MG63 (cell line): ENCODE measurements around the gene ACSS2. TPM values are rescaled to one million over a fixed set of nuclear protein-coding genes. Genes with fewer than 3 reads are reported as not detected.
A peak's percentile ranks its signal among the peaks of the same experiment; 100 is the strongest.
"Not testable (repeated sequence)": the region's sequence is repeated elsewhere in the genome, so short reads cannot be mapped to it uniquely, and the experiment has no call there.

Source experiments
- DNase-seq: peaks from one replicate; pipeline ENCODE4 v3.0.0-alpha.2; 2020
- H3K27me3 ChIP-seq: fragments of 250-450 bp; sonication (Bioruptor Pico); 2 replicates; pipeline ENCODE4 v1.5.1; 2020; ENCODE audit warnings: mild to moderate bottlenecking, moderate library complexity
- H3K36me3 ChIP-seq: fragments of 250-450 bp; sonication (Bioruptor Pico); 2 replicates; pipeline ENCODE4 v1.5.1; 2020; ENCODE audit warnings: mild to moderate bottlenecking, moderate library complexity
- H3K4me3 ChIP-seq: fragments of 250-450 bp; sonication (Bioruptor Pico); 2 replicates; pipeline ENCODE4 v1.5.1; 2020; ENCODE audit warnings: mild to moderate bottlenecking, moderate library complexity
- H3K9me3 ChIP-seq: fragments of 250-450 bp; sonication (Bioruptor Pico); 2 replicates; pipeline ENCODE4 v1.5.1; 2020; ENCODE audit warnings: mild to moderate bottlenecking, moderate library complexity
- total RNA-seq: library from RNA; depleted of rRNA; stranded (reverse); fragments of >200 nt; shearing (Covaris generic); gene quantifications from 2 replicates; pipeline ENCODE4 v1.2.3, GENCODE V29; 2014; ENCODE audit warnings: low replicate concordance

The ACSS2 gene
- total RNA-seq, 1 experiment from 2014 or later, result 24.8 TPM

GRCh38 chr20:34871320-34871926 lies 5.0 kb upstream of the ACSS2 start:
- no peak overlapping the region for H3K4me3 ChIP-seq
- no peak for DNase-seq
- peaks cover 6% of the 10 kb centered on the region; the same call in 1 of the 2 replicates for H3K27me3 ChIP-seq

GRCh38 chr20:34871966-34872621 lies 4.3 kb upstream of the ACSS2 start:
- H3K36me3 ChIP-seq, result no peaks in the 10 kb centered on the region
- no peaks in the 10 kb centered on the region for H3K9me3 ChIP-seq
- peak overlapping the region; percentile 49 for H3K4me3 ChIP-seq
- no peak for DNase-seq
- H3K27me3 ChIP-seq, result peaks cover 6% of the 10 kb centered on the region; the same call in 1 of the 2 replicates

More at GRCh38 chr20:34871320-34871926, 5.0 kb upstream of the ACSS2 start:
- Histone ChIP-seq H3K36me3 (no peaks in the 10 kb centered on the region), H3K9me3 (no peaks in the 10 kb centered on the region)

GRCh38 chr20:34872622-34873224 lies 3.7 kb upstream of the ACSS2 start, which contains the start of gene GGT7:
Gene GGT7 (minus strand): TSS chr20:34872856. CDS start chr20:34872815, 41 bp downstream.
- peak; percentile 77 for DNase-seq
- H3K4me3 ChIP-seq, result peak within 1 kb of the TSS; percentile 49
- no peaks in the 10 kb centered on the region for H3K36me3 ChIP-seq
- peaks cover 6% of the 10 kb centered on the region; the same call in 1 of the 2 replicates for H3K27me3 ChIP-seq
- H3K9me3 ChIP-seq, result no peaks in the 10 kb centered on the region

GRCh38 chr20:34873583-34874093 lies 2.8 kb upstream of the ACSS2 start:
- Histone ChIP-seq H3K4me3 (no peak overlapping the region), H3K9me3 (no peaks in the 10 kb centered on the region), H3K36me3 (no peaks in the 10 kb centered on the region), H3K27me3 (peaks cover 6% of the 10 kb centered on the region; the same call in 1 of the 2 replicates)
- DNase-seq, result no peak

- DNase-seq, result peak; percentile 69
- H3K36me3 ChIP-seq, result no peaks in the 10 kb centered on the region
- no peaks in the 10 kb centered on the region for H3K9me3 ChIP-seq
- peaks cover 6% of the 10 kb centered on the region; the same call in 1 of the 2 replicates for H3K27me3 ChIP-seq
- H3K4me3 ChIP-seq, result no peak overlapping the region
Observed at GRCh38 chr20:34874094-34874654, 2.2 kb upstream of the ACSS2 start.

- Histone ChIP-seq H3K36me3 (no peaks in the 10 kb centered on the region), H3K27me3 (peaks cover 6% of the 10 kb centered on the region; the same call in 1 of the 2 replicates), H3K9me3 (no peaks in the 10 kb centered on the region), H3K4me3 (peak overlapping the region; percentile 70)
- DNase-seq, result peak; percentile 98
Observed at GRCh38 chr20:34875642-34876405, 588 bp upstream of the ACSS2 start.

- Histone ChIP-seq H3K4me3 (no peak overlapping the region), H3K9me3 (no peaks in the 10 kb centered on the region), H3K36me3 (0 out of 2 replicates have a peak, but pooled peaks cover 5% of the 10 kb centered on the region), H3K27me3 (no peaks in the 10 kb centered on the region)
- no peak for DNase-seq
Observed at GRCh38 chr20:34880215-34880850, 3.9 kb downstream of the ACSS2 start.

GRCh38 chr20:34880971-34881370 lies 4.6 kb downstream of the ACSS2 start:
- H3K9me3 ChIP-seq, H3K36me3 ChIP-seq, H3K27me3 ChIP-seq, H3K4me3 ChIP-seq, DNase-seq: not testable (repeated sequence)

GRCh38 chr20:34881689-34882088 lies 5.3 kb downstream of the ACSS2 start:
- no peaks in the 10 kb centered on the region for H3K27me3 ChIP-seq
- no peak for DNase-seq
- H3K4me3 ChIP-seq, result no peak overlapping the region
- H3K36me3 ChIP-seq, result 0 out of 2 replicates have a peak, but pooled peaks cover 5% of the 10 kb centered on the region
- H3K9me3 ChIP-seq, result no peaks in the 10 kb centered on the region

GRCh38 chr20:34883087-34883688 lies 6.8 kb downstream of the ACSS2 start:
- H3K9me3 ChIP-seq, result no peaks in the 10 kb centered on the region
- DNase-seq, result no peak
- H3K27me3 ChIP-seq, result no peaks in the 10 kb centered on the region
- 0 out of 2 replicates have a peak, but pooled peaks cover 5% of the 10 kb centered on the region for H3K36me3 ChIP-seq
- no peak overlapping the region for H3K4me3 ChIP-seq

- DNase-seq, result no peak
- Histone ChIP-seq H3K4me3 (no peak overlapping the region), H3K36me3 (0 out of 2 replicates have a peak, but pooled peaks cover 5% of the 10 kb centered on the region), H3K27me3 (no peaks in the 10 kb centered on the region), H3K9me3 (0 out of 2 replicates have a peak, but pooled peaks cover 2% of the 10 kb centered on the region)
Observed at GRCh38 chr20:34883809-34884208, 7.4 kb downstream of the ACSS2 start.

- Histone ChIP-seq H3K4me3 (no peak overlapping the region), H3K36me3 (0 out of 2 replicates have a peak, but pooled peaks cover 5% of the 10 kb centered on the region), H3K9me3 (0 out of 2 replicates have a peak, but pooled peaks cover 2% of the 10 kb centered on the region), H3K27me3 (no peaks in the 10 kb centered on the region)
- DNase-seq, result no peak
Observed at GRCh38 chr20:34884260-34884659, 7.8 kb downstream of the ACSS2 start.

- H3K4me3 ChIP-seq, result no peak overlapping the region
- 0 out of 2 replicates have a peak, but pooled peaks cover 5% of the 10 kb centered on the region for H3K36me3 ChIP-seq
- H3K9me3 ChIP-seq, result 0 out of 2 replicates have a peak, but pooled peaks cover 2% of the 10 kb centered on the region
- no peak for DNase-seq
- H3K27me3 ChIP-seq, result no peaks in the 10 kb centered on the region
Observed at GRCh38 chr20:34886122-34886521, 9.7 kb downstream of the ACSS2 start.

GRCh38 chr20:34887023-34887422 lies 10.6 kb downstream of the ACSS2 start:
- Histone ChIP-seq H3K9me3 (0 out of 2 replicates have a peak, but pooled peaks cover 2% of the 10 kb centered on the region), H3K27me3 (no peaks in the 10 kb centered on the region), H3K4me3 (no peak overlapping the region), H3K36me3 (0 out of 2 replicates have a peak, but pooled peaks cover 5% of the 10 kb centered on the region)
- DNase-seq, result no peak

- no peak for DNase-seq
- no peaks in the 10 kb centered on the region for H3K27me3 ChIP-seq
Observed at GRCh38 chr20:34888468-34888867, 12.1 kb downstream of the ACSS2 start.

More at GRCh38 chr20:34888468-34888867, 12.1 kb downstream of the ACSS2 start:
- H3K36me3 ChIP-seq, result no peaks in the 10 kb centered on the region
- H3K4me3 ChIP-seq, result no peak overlapping the region
- 0 out of 2 replicates have a peak, but pooled peaks cover 2% of the 10 kb centered on the region for H3K9me3 ChIP-seq
